GM21526 (cell line): ENCODE data around the gene CHRND.

Experiments used
- ATAC-seq: cut with Tn5 transposase; IDR thresholded peaks from one replicate; pipeline ENCODE4 v1.9.1; 2021; ENCODE audit warnings: moderate library complexity; ENCODE audit not compliant: unreplicated experiment, low FRiP score

The CHRND gene

GRCh38 chr2:232502911-232503808, 22.8 kb upstream of the CHRND start:
- ATAC-seq, result no peak

DNA sequence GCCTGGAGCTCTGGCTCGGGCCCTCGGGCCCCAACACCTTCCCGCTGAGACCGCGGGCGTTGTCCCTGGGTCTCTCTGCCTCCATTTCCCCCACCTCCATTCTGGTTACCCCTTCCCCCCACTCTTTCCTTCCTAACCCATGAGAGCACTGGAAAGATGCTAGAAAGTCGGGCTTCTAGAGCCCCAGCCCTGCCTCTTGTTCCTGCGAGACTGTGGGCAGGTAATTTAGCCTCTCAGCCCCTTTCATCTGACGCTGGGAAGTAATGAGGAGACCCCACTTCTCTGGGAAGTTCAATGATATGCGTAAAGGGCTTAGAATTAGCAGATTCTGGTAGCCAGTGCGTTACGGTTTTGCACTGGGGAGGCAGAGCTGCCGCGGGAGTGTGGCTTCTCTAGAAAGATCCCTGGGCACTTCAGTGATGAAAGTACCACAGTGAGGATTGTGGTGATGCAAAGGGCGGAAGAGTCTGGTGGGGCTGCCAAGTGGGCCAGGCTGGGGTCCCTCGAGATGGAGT, 22.1 kb upstream of the CHRND start:
- no peak for ATAC-seq

GRCh38 chr2:232504438-232504837, 21.5 kb upstream of the CHRND start:
- no peak for ATAC-seq

DNA sequence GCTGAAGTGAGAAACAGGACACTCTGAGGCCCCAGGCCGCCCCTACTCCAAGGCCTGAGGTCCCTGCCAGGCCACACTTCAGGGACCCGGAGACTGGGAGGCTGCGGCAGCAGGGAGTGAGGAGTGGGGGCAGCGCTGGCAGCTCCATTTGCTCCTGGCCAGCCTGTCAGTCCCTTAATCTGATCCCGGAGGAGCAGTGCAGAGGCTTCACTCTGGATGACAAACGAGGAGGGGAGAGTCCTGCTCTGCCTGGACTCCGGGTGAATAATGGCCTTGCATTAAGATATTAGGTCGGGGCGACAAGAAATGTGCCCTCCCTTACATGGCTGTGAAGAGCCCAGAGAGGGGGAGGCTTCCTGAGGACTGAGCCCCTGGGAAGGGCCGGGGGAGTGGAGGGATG, 20.1 kb upstream of the CHRND start:
- no peak for ATAC-seq

GRCh38 chr2:232506709-232507108, 19.3 kb upstream of the CHRND start:
- ATAC-seq, result no peak

DNA sequence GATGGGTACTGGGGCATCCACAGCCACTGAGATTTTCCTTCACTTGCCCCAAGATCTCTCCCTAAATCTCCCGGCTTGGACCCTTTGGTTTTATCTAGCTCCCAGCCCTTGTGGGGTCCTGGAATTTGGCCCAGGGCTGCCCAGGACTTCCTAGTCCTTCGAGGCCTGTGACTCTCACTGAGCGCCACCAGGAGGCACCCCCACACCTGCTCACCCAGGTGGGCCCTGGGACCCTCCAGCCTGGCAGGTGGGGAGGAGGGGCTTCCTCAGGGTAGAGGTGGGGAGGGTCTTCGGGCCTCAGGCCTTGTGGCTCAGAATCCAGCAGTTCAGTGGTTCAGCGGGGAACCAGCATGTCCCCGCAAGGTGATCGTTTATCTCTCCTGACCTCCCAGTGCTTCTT, 17.7 kb upstream of the CHRND start:
- ATAC-seq, result no peak

- ATAC-seq, result no peak
These were observed 14.5 kb upstream of the CHRND start for GRCh38 chr2:232511336-232511890.

- no peak for ATAC-seq
These were observed 13.4 kb upstream of the CHRND start for GRCh38 chr2:232512602-232513001.

DNA sequence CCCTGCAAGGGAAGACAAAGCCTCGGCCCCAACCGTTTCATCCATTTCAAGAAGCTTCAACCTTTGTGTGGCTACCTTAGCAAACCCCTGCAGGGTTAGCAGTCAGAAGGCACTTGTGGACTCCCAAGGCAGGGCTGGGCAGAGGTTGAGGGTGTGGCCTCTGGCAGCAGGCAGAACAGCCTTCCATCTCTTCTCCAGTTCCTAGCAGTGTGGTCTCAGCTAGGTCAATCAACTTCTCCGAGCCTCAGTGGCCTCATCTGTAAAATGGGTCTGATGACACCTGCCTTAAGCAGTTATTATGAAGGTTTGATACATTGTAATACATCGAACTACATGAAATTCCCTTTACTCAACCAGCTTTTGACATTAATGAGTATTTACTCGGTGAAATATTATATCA, 12.6 kb upstream of the CHRND start:
- ATAC-seq, result no peak

GRCh38 chr2:232515639-232516038, 10.3 kb upstream of the CHRND start:
- ATAC-seq, result no peak

DNA sequence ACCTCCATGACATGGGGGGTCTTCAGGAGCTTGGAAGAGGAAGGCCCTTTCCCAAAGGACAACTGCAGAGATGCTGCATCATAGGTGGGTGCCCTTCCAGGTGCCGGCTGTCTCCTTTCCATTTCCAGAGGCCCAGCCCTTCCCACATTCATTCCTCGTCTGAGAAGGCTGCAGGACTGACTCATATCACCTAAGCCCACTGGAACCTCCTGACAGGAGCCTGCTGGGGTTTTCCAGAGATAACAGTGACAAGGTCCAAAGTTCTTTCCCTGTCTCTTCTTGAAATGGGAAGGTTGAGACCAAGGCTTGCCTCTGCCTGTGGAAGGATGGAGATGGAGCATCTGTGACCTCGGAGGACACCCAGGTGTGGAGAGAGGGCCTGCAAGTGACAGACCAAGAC, 9.4 kb upstream of the CHRND start:
- no peak for ATAC-seq

- no peak for ATAC-seq
These were observed 7.1 kb upstream of the CHRND start for GRCh38 chr2:232518844-232519243.

DNA sequence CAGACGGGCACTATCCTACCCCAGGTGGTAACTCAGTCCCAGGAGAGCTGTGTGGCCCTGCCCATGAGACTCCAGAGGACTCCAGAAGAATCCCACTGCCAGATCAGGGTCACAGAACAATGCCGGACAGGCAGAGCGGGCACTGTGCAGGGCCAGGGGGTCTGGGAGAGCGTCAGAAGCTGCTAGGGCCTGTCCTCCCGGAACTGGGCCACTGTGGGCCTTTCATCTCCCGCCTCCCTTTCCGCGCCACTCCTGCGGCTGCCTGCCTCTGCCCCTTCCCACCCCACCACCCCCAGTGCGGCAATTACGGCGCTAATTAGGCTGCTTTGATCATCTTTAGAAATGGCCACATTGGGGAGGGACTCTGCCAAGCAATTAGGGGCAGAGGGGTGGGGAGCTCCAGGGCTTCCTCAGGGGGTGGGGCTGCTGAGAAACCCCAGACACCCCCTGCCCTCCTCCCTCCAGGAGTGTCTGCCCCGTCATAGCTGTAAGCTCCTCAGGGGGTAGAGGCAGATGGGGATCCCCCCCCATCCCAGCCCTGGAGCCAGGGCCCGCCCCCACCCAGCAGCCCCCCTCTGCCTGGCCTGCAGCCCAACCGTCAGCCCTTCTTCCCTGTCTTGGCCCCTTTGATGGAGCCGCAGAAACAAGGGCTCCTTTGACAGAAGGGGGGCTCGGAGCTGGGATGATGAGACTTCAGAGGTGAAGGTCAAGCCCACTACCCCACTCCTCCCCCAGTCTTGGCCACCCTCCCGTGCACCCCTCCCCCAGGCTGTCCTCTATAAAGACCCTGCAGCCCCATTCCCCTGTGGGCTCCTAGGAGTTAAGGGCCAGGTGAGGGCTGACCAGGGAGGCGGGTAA, 6.2 kb upstream of the CHRND start, which contains the start of gene PRSS56:
Gene PRSS56 (plus strand): TSS at position 808 of the 858 bp plus-strand sequence. CDS start 211 bp downstream, outside the sequence.
- no peak for ATAC-seq

DNA sequence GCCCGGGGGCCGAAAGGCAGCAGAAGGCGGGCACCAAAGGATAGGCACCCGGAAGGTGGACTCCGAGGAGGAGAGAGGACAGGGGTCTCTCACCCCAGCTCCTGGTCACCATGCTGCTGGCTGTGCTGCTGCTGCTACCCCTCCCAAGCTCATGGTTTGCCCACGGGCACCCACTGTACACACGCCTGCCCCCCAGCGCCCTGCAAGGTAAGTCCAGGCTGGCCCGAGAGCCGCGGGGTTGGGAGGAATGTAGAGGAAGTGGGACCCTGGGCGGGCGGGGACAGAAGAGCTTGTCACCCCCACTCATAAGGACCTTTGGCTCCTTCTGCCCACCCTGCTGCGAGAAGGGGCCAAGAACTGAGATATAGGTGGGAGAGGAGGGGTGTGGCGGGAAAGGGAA, 5.5 kb upstream of the CHRND start:
- no peak for ATAC-seq

DNA sequence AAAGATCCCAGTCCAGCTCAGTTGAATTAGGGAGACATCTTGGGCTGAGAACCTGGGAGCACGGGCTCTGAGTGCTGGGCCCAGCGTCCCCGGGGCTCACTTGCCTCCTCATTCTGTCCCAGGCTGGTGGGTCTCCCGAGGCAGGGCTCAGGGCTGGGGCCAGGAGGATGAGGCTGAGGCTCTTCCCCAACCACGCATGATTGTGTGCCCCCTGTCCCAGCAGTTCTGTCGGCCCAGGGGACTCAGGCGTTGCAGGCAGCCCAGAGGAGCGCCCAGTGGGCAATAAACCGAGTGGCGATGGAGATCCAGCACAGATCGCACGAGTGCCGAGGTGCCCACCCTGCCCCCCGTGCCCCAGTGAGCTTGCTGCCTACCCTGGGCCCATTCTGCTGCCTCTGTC, 4.9 kb upstream of the CHRND start:
- no peak for ATAC-seq

GRCh38 chr2:232521959-232522622, 3.9 kb upstream of the CHRND start:
- no peak for ATAC-seq

DNA sequence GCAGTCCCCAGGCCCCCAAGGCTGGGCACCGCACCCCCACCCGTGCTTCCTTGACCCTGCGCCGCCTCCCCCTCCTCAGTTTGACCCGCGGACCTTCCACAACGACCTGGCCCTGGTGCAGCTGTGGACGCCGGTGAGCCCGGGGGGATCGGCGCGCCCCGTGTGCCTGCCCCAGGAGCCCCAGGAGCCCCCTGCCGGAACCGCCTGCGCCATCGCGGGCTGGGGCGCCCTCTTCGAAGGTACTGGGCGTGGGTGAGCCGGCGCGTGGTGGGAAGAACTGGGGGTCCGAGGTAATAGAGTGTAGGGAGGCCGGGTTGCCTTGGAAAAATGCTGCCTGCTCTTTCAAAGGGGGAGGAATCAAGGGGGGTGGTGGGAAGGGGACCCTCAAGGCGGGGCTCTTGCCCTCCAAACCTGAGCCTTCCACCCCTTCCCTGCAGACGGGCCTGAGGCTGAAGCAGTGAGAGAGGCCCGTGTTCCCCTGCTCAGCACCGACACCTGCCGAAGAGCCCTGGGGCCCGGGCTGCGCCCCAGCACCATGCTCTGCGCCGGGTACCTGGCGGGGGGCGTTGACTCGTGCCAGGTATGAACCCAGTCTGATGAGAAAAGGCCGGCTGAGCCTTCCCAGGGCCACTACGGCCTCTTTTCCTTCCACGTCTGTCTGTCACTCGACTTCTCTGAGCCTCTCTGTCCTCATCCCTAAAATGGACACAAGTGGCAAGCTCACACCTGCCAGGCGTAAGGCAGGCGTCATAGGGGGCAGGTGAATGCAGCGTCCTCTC, 3.1 kb upstream of the CHRND start:
- ATAC-seq, result no peak

GRCh38 chr2:232523402-232523681, 2.6 kb upstream of the CHRND start:
- ATAC-seq, result no peak

GRCh38 chr2:232523682-232524597, 2.0 kb upstream of the CHRND start:
- ATAC-seq, result no peak
